ENCODE results near the gene POM121L2. TPM values are rescaled to one million over a fixed set of nuclear protein-coding genes. Genes with fewer than 3 reads are reported as not detected.

POM121L2 gene
- total and polyA plus RNA-seq, 2 of the 13 experiments (the other 11 are each of a cell fraction or from before 2014, with no cell fraction given), result not detected

- peaks cover 68% of the 10 kb centered on the region for H3K4me1 ChIP-seq (ENCODE audit: insufficient read depth, low read length)
- H3K27me3 ChIP-seq (ENCODE audit: control insufficient read depth in 1 of 2, insufficient read depth in 2 of 2, low read length in 2 of 2), result peaks cover 3 to 37% of the 10 kb centered on the region in 2 experiments; a peak in 4 of 5 replicates
- ChIA-PET CTCF (ENCODE audit: low intra/inter-chr PET ratio, low total read pairs) (no interaction called here), POLR2A (no interaction called here)
- BruUV-seq (replicated peaks), result no TSS peak
- peak overlapping the region; percentile 94 for H3K4me2 ChIP-seq (ENCODE audit: low read depth, low read length)
- H3K4me3 ChIP-seq (replicated peaks in 1 of 3; ENCODE audit: insufficient read depth in 1 of 3, low read depth in 2 of 3, low read length in 3 of 3), result peak overlapping the region; percentile 48 to 75 (median 63)
- TF ChIP-seq ZSCAN21 (CRISPR knock-in tag; IDR thresholded peaks at IDR 0.05; ENCODE audit: borderline replicate concordance), result no peak
- TF ChIP-seq, protein P1, sequence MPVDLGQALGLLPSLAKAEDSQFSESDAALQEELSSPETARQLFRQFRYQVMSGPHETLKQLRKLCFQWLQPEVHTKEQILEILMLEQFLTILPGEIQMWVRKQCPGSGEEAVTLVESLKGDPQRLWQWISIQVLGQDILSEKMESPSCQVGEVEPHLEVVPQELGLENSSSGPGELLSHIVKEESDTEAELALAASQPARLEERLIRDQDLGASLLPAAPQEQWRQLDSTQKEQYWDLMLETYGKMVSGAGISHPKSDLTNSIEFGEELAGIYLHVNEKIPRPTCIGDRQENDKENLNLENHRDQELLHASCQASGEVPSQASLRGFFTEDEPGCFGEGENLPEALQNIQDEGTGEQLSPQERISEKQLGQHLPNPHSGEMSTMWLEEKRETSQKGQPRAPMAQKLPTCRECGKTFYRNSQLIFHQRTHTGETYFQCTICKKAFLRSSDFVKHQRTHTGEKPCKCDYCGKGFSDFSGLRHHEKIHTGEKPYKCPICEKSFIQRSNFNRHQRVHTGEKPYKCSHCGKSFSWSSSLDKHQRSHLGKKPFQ (CRISPR knock-in tag; IDR thresholded peaks at IDR 0.05; ENCODE audit: insufficient replicate concordance), result peak; percentile 32
- peak; percentile 63; the same call in 1 of the 2 replicates for TF ChIP-seq ZNF646 (CRISPR knock-in tag; IDR thresholded peaks at IDR 0.05)
- in situ Hi-C loops (cut with HindIII; ENCODE audit: extremely low pct_ligation_motif_present, low pct_unique_long_range_greater_than_20kb) (no loop called here), intact Hi-C loops (cut with micrococcal nuclease; ENCODE audit: unreplicated experiment) (no loop called here)
- H3K36me3 ChIP-seq (replicated peaks in 1 of 2; ENCODE audit: control insufficient read depth in 1 of 2, insufficient read depth in 2 of 2, low read length in 2 of 2), result no peaks in the 10 kb centered on the region
- FAIRE-seq, result no peak
- no peaks in the 10 kb centered on the region for H3K9me3 ChIP-seq (ENCODE audit: low read length)
- ATAC-seq, result peak; percentile 54
- H4K20me1 ChIP-seq (ENCODE audit: insufficient read depth, low read length), result no peaks in the 10 kb centered on the region
- DNase-seq (ENCODE audit: low spot score), result no peak
- H3K27ac ChIP-seq (ENCODE audit: extremely low read length, insufficient read depth, low read length), result no peak overlapping the region
- H3K79me2 ChIP-seq (ENCODE audit: insufficient read depth, low read length), result no peaks in the 10 kb centered on the region
- H2AFZ ChIP-seq (ENCODE audit: low read length), result peak overlapping the region; percentile 74
- H3K9ac ChIP-seq (ENCODE audit: insufficient read depth, low read depth, low read length), result peak overlapping the region; percentile 41; the same call in 1 of the 2 replicates
- 1% methylated on average over 5 of the region's 5 CpGs for WGBS (ENCODE audit: low lambda C conversion rate)
Measured at GRCh38 chr6:27294409-27294808, 17.7 kb downstream of the POM121L2 start.

Data from HepG2 (cell line).